Glutamatergic neuron (in vitro differentiated cells): Measurements from ENCODE around the gene SERINC5. TPM values are rescaled to one million over a fixed set of nuclear protein-coding genes. Genes with fewer than 3 reads are reported as not detected.
"Not testable (repeated sequence)": the region's sequence is repeated elsewhere in the genome, so short reads cannot be mapped to it uniquely, and the experiment has no call there.

Experiments used
- DNase-seq: peaks from one replicate; pipeline ENCODE4 v3.0.0; 2022
- H3K27ac Mint-ChIP-seq: one replicate; pipeline ENCODE4 v1.8.0; 2020; ENCODE audit warnings: mild to moderate bottlenecking, mixed read lengths, inconsistent platforms; ENCODE audit not compliant: unreplicated experiment
- H3K27me3 Mint-ChIP-seq: one replicate; pipeline ENCODE4 v1.8.0; 2020; ENCODE audit warnings: mild to moderate bottlenecking, moderate library complexity, mixed read lengths, inconsistent platforms; ENCODE audit not compliant: unreplicated experiment
- H3K36me3 Mint-ChIP-seq: one replicate; pipeline ENCODE4 v1.8.0; 2020; ENCODE audit warnings: mild to moderate bottlenecking, mixed read lengths, inconsistent platforms; ENCODE audit not compliant: unreplicated experiment
- H3K4me1 Mint-ChIP-seq: one replicate; pipeline ENCODE4 v1.8.0; 2020; ENCODE audit warnings: mild to moderate bottlenecking, low read depth, mixed read lengths, inconsistent platforms; ENCODE audit not compliant: unreplicated experiment
- H3K4me3 Mint-ChIP-seq: one replicate; pipeline ENCODE4 v1.8.0; 2020; ENCODE audit warnings: mild to moderate bottlenecking, mixed read lengths, inconsistent platforms; ENCODE audit not compliant: unreplicated experiment
- H3K9me3 Mint-ChIP-seq: one replicate; pipeline ENCODE4 v1.8.0; 2020; ENCODE audit warnings: mild to moderate bottlenecking, moderate library complexity, mixed read lengths, inconsistent platforms; ENCODE audit not compliant: unreplicated experiment
- CTCF ChIP-seq: fragments of 200-600 bp; sonication (generic); IDR thresholded peaks from one replicate; pipeline ENCODE4 v1.5.0; 2021; ENCODE audit not compliant: partially characterized antibody, unreplicated experiment
- total RNA-seq: library from RNA; stranded (reverse); fragmentation: NEBNext Ultra II Directional; extraction: Animal tissue kit (Norgen Biotek cat#: 25700); gene quantifications from one replicate; pipeline ENCODE4 v1.2.1, GENCODE V29; 2021; ENCODE audit not compliant: unreplicated experiment

The SERINC5 gene
- total RNA-seq, 1 donor from 2014 or later = 15.1 TPM

- Mint-ChIP-seq H3K27ac (no peak overlapping the region), H3K9me3 (no peaks in the 10 kb centered on the region), H3K4me1 (peaks cover 33% of the 10 kb centered on the region), H3K36me3 (no peaks in the 10 kb centered on the region), H3K27me3 (no peaks in the 10 kb centered on the region), H3K4me3 (no peak overlapping the region)
- no peak for TF ChIP-seq CTCF
- no peak for DNase-seq
Observed at GRCh38 chr5:80189201-80189600, 66.6 kb downstream of the SERINC5 start.

- Mint-ChIP-seq H3K4me1 (peaks cover 27% of the 10 kb centered on the region), H3K27me3 (no peaks in the 10 kb centered on the region), H3K27ac (no peak overlapping the region), H3K9me3 (no peaks in the 10 kb centered on the region), H3K36me3 (no peaks in the 10 kb centered on the region), H3K4me3 (no peak overlapping the region)
- no peak for TF ChIP-seq CTCF
- no peak for DNase-seq
Observed at GRCh38 chr5:80187421-80188090, 68.3 kb downstream of the SERINC5 start.

- H3K36me3 Mint-ChIP-seq = not testable (repeated sequence)
Observed at GRCh38 chr5:80185535-80185934, 70.3 kb downstream of the SERINC5 start.

GRCh38 chr5:80185095-80185494 is 70.8 kb downstream of the SERINC5 start:
- no peak overlapping the region for H3K27ac Mint-ChIP-seq

More at GRCh38 chr5:80185535-80185934, 70.3 kb downstream of the SERINC5 start:
- DNase-seq, H3K4me3 Mint-ChIP-seq, H3K9me3 Mint-ChIP-seq, H3K27ac Mint-ChIP-seq, H3K27me3 Mint-ChIP-seq: not testable (repeated sequence)
- peaks cover 24% of the 10 kb centered on the region for H3K4me1 Mint-ChIP-seq

GRCh38 chr5:80184235-80185023 is 71.4 kb downstream of the SERINC5 start:
- no peak overlapping the region for H3K4me3 Mint-ChIP-seq
- H3K9me3 Mint-ChIP-seq = no peaks in the 10 kb centered on the region
- DNase-seq = no peak
- H3K36me3 Mint-ChIP-seq = no peaks in the 10 kb centered on the region
- no peak for TF ChIP-seq CTCF
- H3K27ac Mint-ChIP-seq = no peak overlapping the region
- no peaks in the 10 kb centered on the region for H3K27me3 Mint-ChIP-seq
- H3K4me1 Mint-ChIP-seq = peaks cover 27% of the 10 kb centered on the region

More at GRCh38 chr5:80185095-80185494, 70.8 kb downstream of the SERINC5 start:
- no peaks in the 10 kb centered on the region for H3K27me3 Mint-ChIP-seq
- peaks cover 27% of the 10 kb centered on the region for H3K4me1 Mint-ChIP-seq
- H3K36me3 Mint-ChIP-seq = no peaks in the 10 kb centered on the region
- no peak for DNase-seq
- no peaks in the 10 kb centered on the region for H3K9me3 Mint-ChIP-seq
- H3K4me3 Mint-ChIP-seq = no peak overlapping the region
- no peak for TF ChIP-seq CTCF

GRCh38 chr5:80183728-80184234 is 72.1 kb downstream of the SERINC5 start:
- H3K27ac Mint-ChIP-seq, H3K36me3 Mint-ChIP-seq, H3K27me3 Mint-ChIP-seq, DNase-seq, H3K9me3 Mint-ChIP-seq, H3K4me3 Mint-ChIP-seq: not testable (repeated sequence)
- H3K4me1 Mint-ChIP-seq = peaks cover 27% of the 10 kb centered on the region
